HG03520 (cell line): ENCODE measurements around the gene GARNL3.

Source experiments
- ATAC-seq: cut with Tn5 transposase; IDR thresholded peaks from one replicate; pipeline ENCODE4 v1.9.1; 2021; ENCODE audit warnings: mild to moderate bottlenecking, moderate library complexity; ENCODE audit not compliant: unreplicated experiment

GARNL3 gene

GRCh38 chr9:127264462-127265219 is at the start of gene GARNL3:
GARNL3 (plus strand) TSS chr9:127264774; CDS start chr9:127264878, 104 bp downstream.
- no peak for ATAC-seq

- ATAC-seq = no peak
Observed at GRCh38 chr9:127215268-127216209, 49.0 kb upstream of the GARNL3 start.

DNA sequence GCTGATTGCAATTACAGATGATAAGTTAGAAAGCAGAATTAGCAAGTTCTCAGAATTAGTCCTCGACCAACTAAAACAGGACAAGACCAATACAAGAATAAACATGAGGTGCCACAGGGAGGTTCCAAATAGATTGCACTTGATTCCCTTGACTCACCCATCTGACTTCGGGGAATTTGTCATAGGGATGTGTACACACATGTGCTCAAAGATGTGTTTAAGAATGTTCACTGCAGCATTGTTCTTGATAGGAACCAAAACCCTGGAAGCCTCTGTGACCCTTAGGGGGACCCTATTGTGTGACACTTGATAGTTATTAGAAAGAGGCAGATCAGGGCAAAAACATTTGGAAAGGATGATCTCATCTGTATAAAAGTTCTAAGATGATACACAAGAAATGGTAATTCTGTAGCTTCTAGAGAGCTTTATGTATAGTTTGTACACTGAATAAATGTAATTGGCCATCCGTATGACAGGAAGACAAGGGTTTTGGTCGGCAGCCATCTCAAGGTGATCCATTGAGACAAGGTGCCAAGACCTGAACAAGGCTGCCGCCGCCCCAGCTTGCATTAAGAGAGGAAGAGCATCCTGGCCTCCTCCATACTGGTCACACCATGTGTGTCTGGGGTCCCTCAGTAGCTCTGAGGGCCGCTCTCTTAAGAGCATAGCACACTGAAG is 48.2 kb upstream of the GARNL3 start:
- ATAC-seq = no peak

DNA sequence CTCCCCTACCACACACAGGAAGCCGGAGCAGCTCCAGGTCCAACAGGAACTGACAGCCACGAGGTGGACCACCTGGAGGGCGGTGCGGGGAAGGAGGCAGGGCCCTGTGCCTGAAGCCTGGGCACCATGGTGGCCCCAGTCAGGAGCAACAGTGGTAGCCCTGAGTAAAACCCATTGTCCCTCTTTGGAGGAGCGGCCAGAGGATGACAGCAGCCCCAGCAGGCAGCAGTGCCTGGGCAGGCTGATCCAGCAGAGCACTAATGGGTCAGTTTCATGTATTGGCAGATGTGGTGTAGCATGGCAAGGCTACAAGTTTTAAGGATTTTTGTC is 47.7 kb upstream of the GARNL3 start:
- no peak for ATAC-seq

DNA sequence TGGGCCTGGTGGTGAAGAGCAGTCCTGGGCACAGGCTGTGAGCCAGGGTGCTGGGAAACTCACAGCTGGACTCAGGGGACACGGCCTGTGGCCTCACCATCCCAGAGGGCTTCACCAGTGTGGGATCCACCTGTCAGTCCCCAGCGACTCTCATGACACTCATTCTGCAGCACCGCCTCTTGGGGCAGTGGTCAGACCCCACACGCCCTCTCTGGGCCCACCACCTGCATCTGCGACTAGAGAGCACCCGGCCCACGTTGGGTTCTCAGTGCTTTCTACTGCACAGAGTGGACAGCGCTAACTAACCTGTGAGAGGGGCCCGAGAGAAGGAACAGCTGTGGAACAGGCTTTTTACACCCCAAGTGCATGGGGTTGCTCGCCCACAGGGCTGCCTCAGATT is 45.8 kb upstream of the GARNL3 start:
- ATAC-seq = no peak

GRCh38 chr9:127219520-127219919 is 45.1 kb upstream of the GARNL3 start:
- no peak for ATAC-seq

DNA sequence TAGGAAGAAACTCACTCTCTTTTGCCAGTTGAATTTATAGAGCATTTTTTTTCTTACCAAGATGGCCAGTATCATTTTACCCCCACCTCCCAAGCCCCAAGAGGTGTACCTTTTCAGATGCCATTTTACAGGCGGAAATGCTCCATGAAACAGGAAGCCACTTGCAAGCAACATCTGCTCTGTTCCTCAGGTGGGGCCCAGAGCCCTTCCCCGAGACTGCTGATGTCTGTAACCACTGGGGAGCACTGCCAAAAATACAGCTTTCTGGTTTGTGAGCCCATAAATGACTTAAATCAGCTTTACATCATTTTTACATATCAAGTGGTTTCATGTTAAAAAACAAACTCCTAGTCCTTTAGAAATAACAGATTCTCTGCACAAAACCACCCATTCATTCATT is 42.9 kb upstream of the GARNL3 start:
- no peak for ATAC-seq

GRCh38 chr9:127222388-127223095 is 42.0 kb upstream of the GARNL3 start:
- no peak for ATAC-seq

DNA sequence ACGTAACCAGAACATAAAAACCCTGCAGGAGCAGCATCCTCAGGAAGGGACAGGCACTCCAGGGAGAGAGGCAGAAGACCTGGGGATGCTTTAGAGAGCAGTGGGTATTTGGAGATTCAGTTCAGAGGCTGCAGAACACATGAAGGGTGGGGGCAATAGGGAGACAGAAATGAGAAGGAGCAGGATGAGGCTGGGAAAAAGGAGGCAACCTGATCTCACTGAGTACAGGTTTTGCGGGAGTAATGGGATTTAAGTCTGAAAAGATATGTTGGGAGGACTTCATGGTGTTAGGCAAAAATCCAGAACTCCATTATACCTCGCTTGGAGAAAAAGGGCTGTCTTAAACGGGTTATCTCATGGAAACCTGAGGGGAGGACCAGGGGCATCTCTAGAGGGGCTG is 41.3 kb upstream of the GARNL3 start:
- no peak for ATAC-seq

DNA sequence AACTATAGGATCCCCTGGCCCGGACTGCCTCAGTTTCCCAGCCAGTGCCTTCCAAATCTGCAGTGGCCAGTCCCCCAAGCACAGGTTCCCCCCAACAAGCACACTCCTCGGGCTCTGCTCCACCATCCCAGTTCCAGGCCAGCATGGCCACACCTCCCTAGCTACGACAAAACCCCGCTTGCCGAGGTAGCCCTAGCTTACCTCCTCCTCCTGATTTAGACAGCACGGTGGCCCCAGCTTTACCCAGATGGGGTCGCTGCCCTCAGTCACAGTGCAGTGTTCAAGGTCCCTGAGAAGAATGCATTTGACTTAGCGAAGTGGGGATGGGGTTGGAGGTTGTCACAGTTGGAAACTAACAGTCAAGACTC is 40.8 kb upstream of the GARNL3 start:
- ATAC-seq = no peak

DNA sequence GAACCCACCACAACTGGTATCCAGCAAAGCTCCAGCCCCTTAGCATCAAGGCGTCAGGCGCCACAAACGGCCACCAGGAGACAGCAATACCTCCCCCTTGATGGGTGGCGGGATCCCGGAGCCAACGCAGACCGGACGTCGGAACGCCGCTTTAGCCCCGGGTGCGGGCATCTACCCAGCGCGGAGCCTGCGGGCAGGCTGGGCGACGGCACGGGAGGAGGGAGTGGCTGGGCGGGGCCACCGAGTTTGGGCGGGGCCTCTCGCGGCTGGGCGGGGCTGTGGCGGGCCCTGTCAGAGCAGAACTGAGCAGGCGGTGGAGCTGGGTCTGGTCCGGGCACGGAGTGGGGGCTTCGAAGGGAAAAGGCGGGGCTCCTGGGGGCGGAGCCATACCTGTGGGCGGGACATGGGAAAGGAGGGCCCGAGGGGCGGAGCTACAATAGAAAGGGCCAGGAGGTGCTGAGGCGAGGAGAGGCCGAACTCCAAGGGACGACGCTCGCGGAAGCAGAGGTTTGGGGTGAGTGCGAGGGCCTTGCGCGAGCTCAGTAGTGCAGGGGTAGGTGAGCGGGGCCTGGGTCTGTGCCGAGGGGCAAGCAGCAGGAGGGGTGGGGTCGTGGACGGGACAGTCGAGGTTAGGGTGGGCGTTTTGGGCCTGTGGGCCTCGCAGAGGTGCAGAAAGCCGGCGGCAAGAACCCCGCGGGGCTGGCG is 40.2 kb upstream of the GARNL3 start:
- ATAC-seq = peak; percentile 42

DNA sequence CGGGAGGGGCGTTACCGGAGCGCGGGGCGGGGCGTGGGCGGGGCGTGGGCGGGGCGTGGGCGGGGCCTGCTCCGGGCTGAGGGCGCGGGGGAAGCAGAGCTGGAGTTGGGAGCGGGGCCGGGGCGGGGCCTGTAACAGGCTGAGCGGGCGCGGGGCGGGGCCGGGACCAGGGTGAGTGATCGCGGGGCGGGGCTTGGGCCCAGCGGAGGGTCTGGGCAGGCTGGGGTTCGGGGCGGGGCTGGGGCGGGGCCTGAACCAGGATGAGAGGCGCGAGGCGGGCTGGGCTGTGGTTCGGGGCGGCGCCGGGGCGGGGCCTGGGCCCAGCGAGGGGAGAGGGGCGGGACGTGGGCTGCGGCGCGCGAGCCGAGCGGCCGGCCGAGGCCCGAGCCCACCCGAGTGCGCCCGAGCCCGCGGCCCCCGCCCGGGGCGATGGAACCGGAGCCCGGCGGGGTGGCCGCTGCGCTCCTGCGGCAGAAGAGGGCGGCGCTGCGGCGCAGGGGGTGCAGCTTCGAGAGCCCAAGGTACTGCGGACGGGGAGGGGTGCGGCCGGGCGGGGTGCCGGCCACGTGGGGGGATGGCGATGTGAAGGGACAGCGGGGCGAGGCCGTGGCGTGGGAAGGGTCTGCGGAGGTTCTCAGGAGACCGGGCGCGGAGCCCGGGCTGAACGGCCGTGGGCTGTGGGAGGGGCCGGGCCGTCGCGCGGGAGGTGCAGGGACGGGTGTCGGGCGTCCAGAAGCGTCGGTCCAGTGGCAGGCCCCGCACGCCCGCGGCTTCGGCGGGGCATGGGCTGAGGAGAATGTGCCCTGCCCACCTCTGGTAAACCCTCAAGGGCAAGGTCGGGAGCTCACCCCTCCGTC is 39.5 kb upstream of the GARNL3 start:
- ATAC-seq = peak; percentile 35

DNA sequence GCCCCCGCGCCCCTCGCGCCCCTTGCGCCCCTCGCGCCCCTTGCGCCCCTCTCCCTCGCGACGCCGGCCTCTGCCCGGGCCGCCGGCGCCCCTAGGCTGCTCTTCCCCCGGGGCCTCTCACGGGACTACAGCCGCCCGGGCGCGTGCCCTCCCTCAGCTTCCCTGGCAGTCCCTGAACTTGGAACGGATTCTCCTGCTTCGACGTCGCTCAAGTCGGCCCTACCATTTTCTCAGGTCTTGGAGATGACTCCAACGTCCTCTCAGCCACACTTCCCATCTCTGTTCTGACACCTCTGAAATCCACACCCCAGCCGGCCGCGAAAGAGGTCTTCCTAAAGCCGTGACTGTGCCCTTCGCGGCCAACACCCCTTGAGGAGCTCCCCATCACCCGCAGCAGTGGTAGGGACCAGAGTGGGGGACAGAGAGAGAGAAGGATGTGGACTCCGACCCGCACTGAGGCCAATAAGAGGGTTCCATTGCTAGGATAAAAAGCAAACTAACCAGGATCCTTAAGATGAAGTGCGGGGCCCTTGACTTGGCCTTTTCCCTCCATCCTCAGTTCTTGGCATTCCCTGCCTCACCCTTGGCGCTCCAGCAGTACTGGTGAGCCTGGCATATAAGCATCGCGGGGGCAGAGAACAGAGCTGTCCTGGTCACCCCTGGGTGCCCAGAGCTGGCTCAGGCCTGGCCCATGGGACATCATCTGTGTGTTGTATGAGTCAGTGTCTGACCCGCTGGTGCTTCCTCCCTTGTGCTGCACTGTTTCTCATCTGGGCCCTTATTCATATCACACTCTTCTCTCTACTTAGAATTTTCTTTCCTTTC is 38.6 kb upstream of the GARNL3 start:
- no peak for ATAC-seq

GRCh38 chr9:127229691-127230417 is 34.7 kb upstream of the GARNL3 start:
- ATAC-seq = no peak

GRCh38 chr9:127231666-127232065 is 32.9 kb upstream of the GARNL3 start:
- no peak for ATAC-seq

DNA sequence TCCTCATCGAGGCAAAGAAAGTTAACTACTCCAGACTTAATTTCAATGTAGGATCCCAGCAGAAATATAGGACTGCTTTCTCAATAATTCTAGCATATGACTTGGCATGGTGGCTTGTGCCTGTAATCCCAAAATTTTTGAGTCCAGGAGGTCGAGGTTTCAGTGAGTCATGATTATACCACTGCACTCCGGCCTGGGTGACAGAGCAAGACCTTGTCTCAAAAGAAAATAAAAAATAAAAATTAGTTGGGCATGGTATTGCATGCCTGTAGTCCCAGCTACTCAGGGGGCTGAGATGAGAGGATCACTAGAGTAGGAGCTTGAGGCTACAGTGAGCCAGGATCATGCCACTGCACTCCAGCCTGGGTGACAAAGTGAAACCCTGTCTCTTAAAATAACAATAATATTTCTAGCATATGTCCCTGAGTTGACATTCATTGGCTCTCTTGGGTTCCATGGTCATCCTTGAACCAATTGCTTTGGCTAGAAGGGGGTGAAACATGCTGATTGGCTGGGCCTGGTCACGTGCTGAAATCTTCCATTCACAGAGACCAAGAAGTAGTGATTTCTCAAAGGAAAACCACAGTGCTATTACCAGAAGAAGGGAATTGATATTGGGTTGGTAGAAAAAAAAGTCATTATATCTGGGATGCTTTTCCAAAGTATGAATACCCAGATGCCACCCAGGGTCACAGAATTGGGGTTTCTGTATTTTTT is 31.6 kb upstream of the GARNL3 start:
- no peak for ATAC-seq

- no peak for ATAC-seq
Observed at GRCh38 chr9:127233550-127233949, 31.0 kb upstream of the GARNL3 start.
